Heart left ventricle (tissue), 16 donors: Measurements from ENCODE around the gene CBX2. TPM values are rescaled to one million over a fixed set of nuclear protein-coding genes. Genes with fewer than 3 reads are reported as not detected.
A peak's percentile ranks its signal among the peaks of the same experiment; 100 is the strongest.

Experiments
- ATAC-seq, 4 donors: fragments of 200-7000 bp; cut with Tn5 transposase; one replicate each; pipeline ENCODE4 v1.9.1; 2020 to 2022; ENCODE audit warnings: moderate library complexity in 4 of 4, mild to moderate bottlenecking in 3 of 4, moderate number of reproducible peaks in 1 of 4
- DNase-seq, 5 donors: peaks; one replicate each; pipeline ENCODE4 v3.0.0-alpha.2; 2020
- H3K27ac ChIP-seq, 12 donors: fragments of 200-600 bp; sonication (generic) in 4 of 12; one replicate each; pipeline versions ENCODE4 v1.5.0 to v1.8.0; 2016 to 2022; ENCODE audit warnings: mild to moderate bottlenecking in 2 of 12
- H3K27me3 ChIP-seq, 9 donors: fragments of 200-600 bp; sonication (generic) in 2 of 9; one replicate each; pipeline versions ENCODE4 v1.5.1 to v1.8.0; 2016 to 2022; ENCODE audit warnings: mild to moderate bottlenecking in 3 of 9
- H3K36me3 ChIP-seq, 9 donors: fragments of 200-600 bp; sonication (generic) in 2 of 9; one replicate each; pipeline versions ENCODE4 v1.5.0 to v1.8.0; 2018 to 2022; ENCODE audit warnings: mild to moderate bottlenecking in 2 of 9
- H3K4me1 ChIP-seq, 12 donors: fragments of 200-600 bp; sonication (generic) in 4 of 12; one replicate each; pipeline versions ENCODE4 v1.5.0 to v1.8.0; 2016 to 2022; ENCODE audit warnings: mild to moderate bottlenecking in 3 of 12
- H3K4me3 ChIP-seq, 12 donors: fragments of 200-600 bp; sonication (generic) in 4 of 12; one replicate each; pipeline versions ENCODE4 v1.5.0 to v1.8.0; 2017 to 2022; ENCODE audit warnings: mild to moderate bottlenecking in 9 of 12, moderate library complexity in 4 of 12
- H3K9me3 ChIP-seq, 12 donors: fragments of 200-600 bp; sonication (generic) in 4 of 12; one replicate each; pipeline versions ENCODE4 v1.5.0 to v1.8.0; 2016 to 2022; ENCODE audit warnings: mild to moderate bottlenecking in 1 of 12
- POLR2A ChIP-seq, 2 donors: fragments of 450-650 bp; IDR thresholded peaks; one replicate each; pipeline ENCODE4 v1.6.1; 2017; ENCODE audit warnings: antibody characterized with exemption in 2 of 2, mild to moderate bottlenecking in 2 of 2, moderate library complexity in 2 of 2
- WGBS, 4 donors: extraction: QIAGEN DNeasy Blood & Tissue Kit in 2 of 4; methylation state at CpG; one replicate each; pipeline versions ENCODE4 v1.1.5 to v1.1.7; 2013 to 2018; 5-methylcytosine and 5-hydroxymethylcytosine counted together
- intact Hi-C, 10 donors: fragments of 100-400 bp; cut with DNase I; formaldehyde crosslinking; loops; one replicate each; pipeline versions ENCODE4 v1.11.1 to v1.14.2; 2022
- polyA plus RNA-seq, 2 donors: library from polyadenylated mRNA; stranded (reverse); fragments of 200-250 nt; gene quantifications; one replicate each; pipeline ENCODE4 v1.2.3, GENCODE V29; 2013
- total RNA-seq, 9 donors: library from RNA; depleted of rRNA in 2 of 9; stranded (reverse); fragments of >200 nt in 2 of 9; fragmentation: NEBNext Ultra II Directional in 3 of 9; extraction: Animal tissue kit (Norgen Biotek cat#: 25700) in 3 of 9; gene quantifications; one replicate each; pipeline versions ENCODE4 v1.1.0 to v1.2.4, GENCODE V29; 2016 to 2023
- TF ChIP-seq, protein P1 (sequence below), 12 donors: fragments of 200-600 bp; sonication (generic) in 4 of 12; IDR thresholded peaks; one replicate each; pipeline versions ENCODE4 v1.5.0 to v1.8.0; 2018 to 2022; ENCODE audit warnings: antibody characterized with exemption in 12 of 12, mild to moderate bottlenecking in 5 of 12
- donor health status: ischemic (EF 13 %, LVEDD 7.1; RV severe dilation, severe dysfunction).
- donor health status: healthy with polysubstance abuse.
- donor health status: DM: no; HTN: yes; CAD: no.
- donor health status: DM: no; HTN: no; CAD: no.
- donor health status: ischemic (EF 25% LVEDD 6.9; RV normal size, moderate dysfunction).
- donor health status: ischemic (EF 25% LVEDD 5.7; RV mildly dilated, moderate dysfunction).
- donor health status: healthy.
- donor health status: DM: yes; HTN: yes; CAD: no.
- donor health status: ischemic (EF 35%, LVEDD 5.7; RV mildly dilated, moderate dysfunction).
- donor health status: nonischemic (EF 11% LVEDD 7.7; RV severe dilation, severe dysfunction).
- donor health status: DM: yes; HTN: yes; CAD: no.
- donor health status: PGD.
- donor health status: ischemic (EF 29% LVEDD 5.4; RV normal size, mild dysfunction).
- donor health status: nonischemic (EF 23%, LVEDD 6.1; RV moderate dilation, normal function).

Gene CBX2
- total and polyA plus RNA-seq, 11 donors: 2.4 to 4.3 (median 3.1) TPM

DNA sequence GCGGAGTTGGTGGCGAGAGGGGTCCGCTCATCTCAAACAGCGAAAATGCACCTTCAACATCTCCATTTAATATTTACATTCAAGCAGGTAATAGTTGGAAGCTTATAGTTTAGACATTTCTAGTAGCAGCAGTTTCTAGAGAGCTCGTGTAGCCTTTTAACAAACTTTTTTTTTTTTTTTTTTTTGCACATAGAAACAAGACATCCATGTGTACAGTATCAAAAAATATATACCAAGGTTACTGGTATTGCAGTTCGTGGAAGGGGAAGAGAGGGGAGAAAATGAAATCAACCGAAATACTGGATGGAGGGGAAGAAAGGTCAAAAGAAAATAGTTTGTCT lies 55.1 kb downstream of the CBX2 start:
- Histone ChIP-seq H3K27me3 (no peaks in the 10 kb centered on the region), H3K4me3 (peak overlapping the region in 7 of 12 donors; percentile 40 to 55 (median 48)), H3K36me3 (peaks cover 2 to 37% (median 21%) of the 10 kb centered on the region in 9 donors), H3K9me3 (no peaks in the 10 kb centered on the region), H3K4me1 (peaks cover 0 to 72% (median 52%) of the 10 kb centered on the region in 12 donors), H3K27ac (peak overlapping the region in 4 of 12 donors; percentile 77 to 84 (median 80))
- TF ChIP-seq POLR2A (IDR thresholded peaks at IDR 0.05): no peak
- TF ChIP-seq, protein P1, sequence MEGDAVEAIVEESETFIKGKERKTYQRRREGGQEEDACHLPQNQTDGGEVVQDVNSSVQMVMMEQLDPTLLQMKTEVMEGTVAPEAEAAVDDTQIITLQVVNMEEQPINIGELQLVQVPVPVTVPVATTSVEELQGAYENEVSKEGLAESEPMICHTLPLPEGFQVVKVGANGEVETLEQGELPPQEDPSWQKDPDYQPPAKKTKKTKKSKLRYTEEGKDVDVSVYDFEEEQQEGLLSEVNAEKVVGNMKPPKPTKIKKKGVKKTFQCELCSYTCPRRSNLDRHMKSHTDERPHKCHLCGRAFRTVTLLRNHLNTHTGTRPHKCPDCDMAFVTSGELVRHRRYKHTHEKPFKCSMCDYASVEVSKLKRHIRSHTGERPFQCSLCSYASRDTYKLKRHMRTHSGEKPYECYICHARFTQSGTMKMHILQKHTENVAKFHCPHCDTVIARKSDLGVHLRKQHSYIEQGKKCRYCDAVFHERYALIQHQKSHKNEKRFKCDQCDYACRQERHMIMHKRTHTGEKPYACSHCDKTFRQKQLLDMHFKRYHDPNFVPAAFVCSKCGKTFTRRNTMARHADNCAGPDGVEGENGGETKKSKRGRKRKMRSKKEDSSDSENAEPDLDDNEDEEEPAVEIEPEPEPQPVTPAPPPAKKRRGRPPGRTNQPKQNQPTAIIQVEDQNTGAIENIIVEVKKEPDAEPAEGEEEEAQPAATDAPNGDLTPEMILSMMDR (IDR thresholded peaks at IDR 0.05): no peak
- intact Hi-C loops: loop anchor here in 1 of 10 donors (10.0 kb wide), 1 partner anchor 88 kb away; no protein-coding TSS in a partner anchor
- 70 to 81% (median 75%) methylated on average over 7 of the region's 7 CpGs for WGBS, 4 donors
- ATAC-seq: no peak
- DNase-seq: no peak

DNA sequence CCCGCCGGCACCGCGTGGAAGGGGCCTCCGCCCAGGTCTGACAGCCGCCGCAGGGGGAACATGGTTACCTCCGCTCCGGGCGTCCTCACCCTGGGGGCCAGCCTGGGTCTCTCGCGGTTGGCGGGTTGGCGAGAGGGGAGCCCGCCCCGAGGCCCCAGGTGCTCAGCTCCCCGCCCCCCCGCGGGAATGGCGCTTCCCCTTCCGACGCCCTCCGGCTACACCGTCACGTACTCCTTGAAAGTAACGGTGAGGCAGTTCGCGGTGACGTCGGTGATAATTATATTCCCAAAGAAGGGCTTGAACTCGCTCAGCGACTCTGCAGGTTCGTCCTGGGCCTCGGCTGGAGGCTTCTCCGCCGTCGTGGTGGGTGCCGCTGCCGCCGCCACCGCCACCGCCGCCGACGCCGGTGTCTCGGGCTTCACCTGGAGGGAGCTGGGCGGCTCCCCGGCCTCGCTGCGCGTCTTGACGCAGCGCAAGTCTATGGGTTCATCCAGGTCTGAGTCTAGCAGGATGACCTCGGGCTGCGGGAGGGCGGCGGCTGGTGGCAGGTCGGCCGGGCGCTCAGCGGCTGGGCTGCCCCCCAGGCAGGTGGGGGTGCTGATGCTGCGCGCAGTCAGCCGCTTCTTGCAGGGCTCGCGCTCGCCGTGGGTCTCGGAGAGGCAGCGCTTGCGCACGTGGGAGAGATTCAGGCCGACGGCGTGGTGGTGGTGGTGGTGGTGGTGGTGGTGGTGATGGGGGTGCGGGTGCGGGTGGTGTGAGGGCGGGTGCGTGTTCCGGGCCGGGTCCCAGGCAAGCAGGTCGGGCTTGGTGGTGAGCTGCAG lies 56.0 kb downstream of the CBX2 start:
- WGBS, 4 donors: 80 to 87% (median 86%) methylated on average over 48 to 83 of the region's 83 CpGs
- no peak for ATAC-seq
- intact Hi-C loops: loop anchor here in 1 of 10 donors (10.0 kb wide), 1 partner anchor 89 kb away; no protein-coding TSS in a partner anchor
- peaks cover 0 to 68% (median 50%) of the 10 kb centered on the region in 12 donors for H3K4me1 ChIP-seq
- H3K27ac ChIP-seq: no peak overlapping the region
- H3K27me3 ChIP-seq: no peaks in the 10 kb centered on the region
- no peak overlapping the region for H3K4me3 ChIP-seq
- DNase-seq: no peak
- H3K9me3 ChIP-seq: no peaks in the 10 kb centered on the region
- peaks cover 2 to 37% (median 21%) of the 10 kb centered on the region in 9 donors for H3K36me3 ChIP-seq
- TF ChIP-seq, protein P1 (IDR thresholded peaks at IDR 0.05): no peak
- TF ChIP-seq POLR2A (IDR thresholded peaks at IDR 0.05): no peak

DNA sequence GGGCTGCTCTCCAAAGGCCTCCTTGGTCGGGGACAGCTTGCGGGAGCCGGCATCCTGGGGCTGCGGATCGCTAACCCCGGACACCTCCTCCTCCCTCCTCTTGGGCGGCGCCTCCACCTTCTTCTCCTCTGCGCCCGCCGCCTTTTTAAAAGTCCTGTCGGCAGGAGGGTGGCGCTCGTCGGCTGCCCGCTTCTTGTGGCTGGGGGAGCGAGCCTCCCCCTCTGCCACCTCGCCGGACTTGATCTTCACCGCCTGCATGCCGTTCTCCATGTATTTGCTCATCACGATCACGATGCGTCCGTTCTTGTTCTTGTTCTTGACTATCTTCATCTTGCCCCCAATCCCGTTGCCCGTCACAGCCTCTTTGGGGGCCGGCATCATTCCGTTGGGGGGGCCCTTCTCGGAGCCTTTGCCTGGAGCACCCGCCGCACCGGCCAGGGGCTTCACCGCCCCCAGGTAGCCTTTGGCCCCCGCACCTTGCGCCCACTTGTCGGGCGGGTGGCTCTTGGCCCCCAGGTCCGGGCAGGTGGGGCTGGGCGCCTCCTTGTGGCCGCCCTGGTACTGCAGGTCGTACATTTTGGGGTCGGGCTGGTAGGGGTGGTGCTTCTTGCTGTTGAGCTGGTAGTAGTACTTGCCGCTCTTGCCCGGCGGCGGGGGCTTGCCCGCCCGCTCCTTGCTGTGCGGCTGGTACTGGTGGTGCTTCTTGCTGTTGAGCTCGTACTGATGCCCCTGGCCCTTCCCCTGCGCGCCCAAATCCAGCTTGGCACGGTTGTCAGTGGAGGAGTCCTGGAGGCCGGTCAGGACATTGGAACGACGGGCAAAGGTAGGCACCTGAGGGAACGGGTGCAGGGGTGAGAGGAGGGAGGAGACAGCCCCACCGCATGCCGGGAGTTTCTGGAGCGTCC lies 56.9 kb downstream of the CBX2 start:
- DNase-seq (peak in 2 of 5 donors; percentile 26 to 62), ATAC-seq (no peak)
- 88 to 91% (median 90%) methylated on average over 54 to 61 of the region's 61 CpGs for WGBS, 4 donors
- H3K27me3 ChIP-seq: peaks cover 0 to 4% (median 2%) of the 10 kb centered on the region in 9 donors
- H3K4me3 ChIP-seq: no peak overlapping the region
- H3K9me3 ChIP-seq: no peaks in the 10 kb centered on the region
- intact Hi-C loops: loop anchor here in 3 of 10 donors (5.0 to 10.0 kb wide), 3 partner anchors 38 to 90 kb away; partner anchors contain the start of gene CBX8 (in 2 of the 3)
- H3K4me1 ChIP-seq: peaks cover 0 to 63% (median 49%) of the 10 kb centered on the region in 12 donors
- H3K27ac ChIP-seq: no peak overlapping the region
- TF ChIP-seq, protein P1 (IDR thresholded peaks at IDR 0.05): peak; percentile 40 to 67 (median 56)
- TF ChIP-seq POLR2A (IDR thresholded peaks at IDR 0.05): no peak
- peaks cover 2 to 37% (median 21%) of the 10 kb centered on the region in 9 donors for H3K36me3 ChIP-seq
